ENCODE data around the gene ABAT.
"Not testable (repeated sequence)": the region's sequence is repeated elsewhere in the genome, so short reads cannot be mapped to it uniquely, and the experiment has no call there.

ABAT gene

DNA sequence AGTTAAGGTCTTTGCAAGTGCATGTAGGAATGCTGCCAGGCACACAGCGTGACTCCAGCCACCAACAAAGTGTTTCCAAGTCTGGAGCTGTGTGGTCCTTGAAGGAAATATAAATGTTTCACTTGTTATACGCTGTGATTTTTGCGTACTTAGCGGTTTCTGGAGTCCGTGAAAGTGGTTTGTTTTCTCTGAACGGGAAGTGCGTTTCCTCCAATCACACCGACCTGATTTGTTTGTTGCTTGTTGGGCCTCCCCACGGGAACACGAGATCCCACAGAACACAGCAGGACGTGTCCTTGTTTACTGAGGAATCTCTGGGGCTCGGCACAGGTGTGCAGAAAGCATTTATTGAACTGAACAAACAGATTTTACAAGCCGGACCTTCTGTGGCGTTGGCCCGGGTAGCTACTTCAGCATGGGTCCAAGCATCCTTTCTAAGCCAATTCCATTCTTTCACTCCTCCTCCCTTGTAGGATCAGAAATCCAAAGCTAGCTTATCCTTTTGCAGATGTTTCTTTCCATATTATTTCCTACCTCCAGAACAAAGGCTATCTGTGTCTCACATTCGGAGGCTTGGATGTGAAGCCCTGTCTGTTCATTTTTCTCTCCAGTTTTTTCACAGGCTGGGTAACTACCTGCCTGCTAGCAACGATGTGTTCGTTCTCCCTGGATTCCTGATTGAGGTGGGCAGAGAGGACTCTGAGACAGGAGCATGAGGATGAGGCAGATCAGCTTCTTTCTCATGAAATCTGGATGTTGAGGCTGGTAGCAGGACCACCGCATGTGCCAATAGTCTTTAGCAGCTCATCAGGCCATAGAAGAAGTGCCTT is 44.6 kb downstream of the ABAT start:
- no peak for DNase-seq

DNA sequence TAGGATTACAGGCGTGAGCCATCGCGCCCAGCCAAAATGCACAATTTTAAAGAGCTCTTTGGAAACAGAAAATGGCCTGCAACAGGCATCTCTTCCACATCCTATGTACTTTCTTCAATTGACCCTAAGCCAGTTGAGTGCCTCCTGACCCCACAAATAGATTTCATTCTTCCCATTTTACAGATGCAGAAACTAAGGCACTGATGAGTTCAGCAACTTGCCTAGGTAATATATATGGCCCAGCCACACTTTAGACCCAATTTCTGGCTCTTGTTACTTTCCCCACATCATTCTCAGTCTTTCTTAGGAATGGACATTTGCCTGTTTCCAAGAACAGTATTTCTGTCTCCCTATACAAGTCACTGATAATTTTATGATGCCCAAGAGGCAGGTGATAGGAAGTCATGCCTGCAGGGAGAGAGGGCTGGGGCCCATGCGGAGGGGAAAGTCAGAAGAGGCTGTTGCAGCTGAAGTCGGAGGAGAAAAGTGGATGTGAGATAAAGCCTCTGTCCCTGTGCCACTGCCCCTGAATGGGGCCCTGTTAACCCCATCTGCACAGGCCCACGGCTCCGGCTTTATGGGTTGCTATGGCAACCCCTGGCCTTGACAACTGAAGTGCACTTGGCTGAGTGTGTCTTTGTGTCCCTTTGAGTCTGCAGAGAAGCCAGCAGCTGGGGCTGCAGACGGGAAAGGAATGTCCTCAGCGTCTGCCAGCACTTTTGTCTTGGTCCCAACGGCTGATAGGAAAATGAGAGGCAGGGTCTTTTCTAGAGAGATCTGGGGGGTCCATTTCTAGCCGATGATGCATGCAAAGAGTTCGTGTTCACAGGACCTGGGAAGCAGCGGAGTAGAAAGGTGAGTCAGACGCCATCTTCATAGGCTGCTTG is 45.9 kb downstream of the ABAT start:
- no peak for DNase-seq

DNA sequence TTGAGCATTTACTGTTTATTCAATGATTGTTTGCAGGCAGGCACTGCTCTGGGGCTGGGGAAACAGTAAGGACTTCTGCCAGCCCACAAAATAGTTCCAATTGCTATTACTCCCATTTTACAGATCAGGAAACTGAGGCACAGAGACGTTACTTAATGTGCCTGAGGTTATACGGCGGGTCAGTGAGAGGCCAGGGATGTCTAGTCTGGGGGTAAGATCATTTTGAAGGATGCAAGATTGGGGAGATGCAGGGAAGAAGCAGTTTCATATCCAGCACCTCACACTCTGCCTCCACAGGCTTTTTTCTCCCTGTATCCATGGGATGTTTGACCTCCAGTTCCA is 46.5 kb downstream of the ABAT start:
- no peak for DNase-seq

DNA sequence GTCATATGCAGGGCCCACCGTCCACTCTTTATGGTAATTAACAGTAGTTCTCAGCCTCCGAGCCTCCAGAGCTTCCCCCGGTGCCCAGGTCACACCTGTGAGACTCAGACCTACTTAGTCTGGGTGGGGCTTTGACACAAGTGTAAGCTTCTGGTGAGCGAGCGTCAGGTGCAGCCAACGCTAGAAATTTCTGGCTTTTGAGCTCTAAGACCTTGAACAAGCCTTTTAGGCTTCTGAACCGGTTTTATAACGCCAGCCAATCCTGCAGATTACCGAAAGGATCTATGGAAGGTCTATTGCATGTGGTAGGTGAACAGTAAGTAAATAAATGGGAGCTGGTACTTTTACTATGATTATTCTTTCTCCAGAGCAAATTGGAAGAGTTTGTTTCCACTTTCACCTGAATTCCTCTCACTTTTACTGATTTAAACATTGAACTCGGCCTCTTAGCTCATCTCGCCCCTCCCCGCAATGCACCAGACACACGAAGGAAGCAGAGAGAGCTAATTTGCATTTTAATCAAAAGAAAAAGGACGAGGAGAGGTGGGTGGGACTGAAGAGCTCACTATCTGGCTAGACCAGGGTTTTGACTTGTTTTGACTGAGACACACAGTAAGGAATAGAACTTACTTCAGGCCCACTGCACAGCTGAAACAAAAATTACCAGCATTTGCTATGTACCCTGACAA is 47.1 kb downstream of the ABAT start:
- no peak for DNase-seq

DNA sequence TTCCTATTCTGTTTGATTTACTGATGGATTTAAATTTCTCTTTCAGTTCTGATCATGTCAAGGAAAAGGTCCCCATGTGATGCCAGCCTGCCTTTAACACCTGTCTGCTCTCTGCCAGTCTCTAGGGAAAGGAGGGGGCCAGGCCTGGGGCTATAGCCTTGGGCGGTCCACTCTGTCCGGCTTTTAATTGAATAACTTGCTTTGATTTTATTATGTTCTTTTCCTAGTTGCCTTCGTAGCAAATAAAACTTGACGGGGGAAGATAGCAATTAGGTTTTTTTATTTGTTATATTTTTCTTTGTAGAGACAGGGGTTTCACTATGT is 47.6 kb downstream of the ABAT start:
- no peak for DNase-seq

DNA sequence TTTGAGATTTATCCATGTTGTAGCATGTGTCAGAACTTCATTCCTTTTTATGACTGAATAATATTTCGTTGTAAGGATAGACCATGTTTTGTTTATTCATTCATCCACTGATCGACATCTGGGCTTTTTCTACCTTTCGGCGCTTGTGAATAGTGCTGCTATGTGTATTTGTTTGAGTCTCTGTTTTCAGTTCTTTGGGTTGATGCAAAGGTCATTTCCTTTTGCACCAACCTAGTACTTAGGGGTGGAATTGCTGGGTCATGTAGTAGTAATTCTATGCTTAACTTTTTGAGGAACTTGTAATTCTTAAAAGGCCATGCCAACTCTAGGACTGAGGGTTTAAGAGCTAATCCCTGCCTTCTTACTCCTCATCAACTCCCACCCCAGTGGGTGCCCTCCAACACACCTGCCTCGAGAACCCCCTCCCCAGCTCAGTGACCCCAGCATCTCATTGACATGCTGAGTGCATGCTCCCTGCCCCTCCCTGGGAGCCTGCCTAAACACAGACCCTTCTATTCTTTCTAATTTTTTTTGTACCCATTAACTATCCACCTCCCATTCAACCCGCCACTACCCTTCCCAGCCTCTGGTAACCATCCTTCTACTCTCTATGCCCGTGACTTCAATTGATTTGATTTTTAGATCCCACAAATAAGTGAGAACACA is 51.2 kb downstream of the ABAT start:
- DNase-seq = no peak

DNA sequence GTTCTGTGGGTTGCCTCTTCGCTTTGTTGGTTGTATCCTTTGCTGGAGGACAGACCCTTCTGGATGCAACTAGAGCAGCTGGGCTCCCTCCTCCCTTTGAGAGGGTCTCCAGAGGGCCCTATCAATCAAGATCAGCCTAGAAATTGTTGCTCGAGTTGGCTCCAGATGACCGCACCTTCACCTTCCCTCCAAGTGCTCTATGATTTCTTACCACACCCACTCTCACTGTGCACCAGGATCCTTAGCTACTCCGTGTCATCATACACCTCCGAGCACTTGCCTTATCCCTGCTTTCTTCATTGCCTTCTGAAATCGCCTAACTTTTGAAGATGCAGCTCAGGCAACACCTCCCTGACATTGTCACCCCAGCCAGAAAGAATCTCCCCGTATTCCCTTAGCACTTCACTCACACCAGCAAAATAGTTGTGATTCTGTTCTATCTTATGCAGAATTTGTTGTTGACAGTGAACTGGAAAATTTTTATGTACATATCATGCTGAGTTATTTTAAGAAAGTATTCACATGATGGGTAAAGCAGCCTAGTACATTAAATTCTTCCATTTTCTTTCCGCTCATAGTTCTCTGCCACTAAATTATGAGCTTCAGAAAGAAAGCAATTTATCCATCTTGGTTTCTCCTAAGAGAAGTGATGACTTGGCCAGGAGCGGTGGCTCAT is 52.9 kb downstream of the ABAT start:
- DNase-seq = no peak

DNA sequence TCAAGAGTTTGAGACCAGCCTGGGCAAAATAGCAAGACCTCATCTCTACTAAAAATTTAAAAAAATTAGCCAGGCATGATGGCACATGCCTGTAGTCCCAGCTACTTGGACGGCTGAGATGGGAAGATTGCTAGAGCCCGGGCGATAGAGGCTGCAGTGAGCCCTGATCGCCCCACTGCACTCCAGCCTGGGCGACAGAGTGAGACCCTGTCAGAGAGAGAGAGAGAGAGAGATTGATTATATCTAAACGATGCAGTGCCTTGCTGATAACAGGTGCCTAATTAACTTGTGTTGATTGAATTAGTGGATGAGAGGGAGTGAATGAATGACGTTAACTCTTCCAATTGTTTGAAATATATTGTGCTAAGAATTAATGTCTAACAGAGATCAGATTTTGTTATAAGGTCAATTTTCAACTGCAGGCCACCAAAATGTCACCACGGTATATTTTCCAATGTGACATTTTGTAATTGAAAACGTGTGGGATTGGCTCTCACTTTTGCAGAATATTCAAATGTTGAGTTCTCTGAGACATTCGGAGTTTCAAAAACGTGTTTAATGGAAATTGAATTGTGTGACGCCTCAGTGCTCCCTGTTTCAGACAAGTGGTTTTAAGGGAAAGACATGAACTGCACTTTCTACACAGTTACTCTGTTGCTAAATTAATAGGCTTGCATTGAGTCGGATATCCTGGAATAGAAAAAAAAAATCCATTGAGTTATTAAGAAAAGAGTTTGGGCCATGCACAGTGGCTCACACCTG is 53.6 kb downstream of the ABAT start:
- DNase-seq = no peak

DNA sequence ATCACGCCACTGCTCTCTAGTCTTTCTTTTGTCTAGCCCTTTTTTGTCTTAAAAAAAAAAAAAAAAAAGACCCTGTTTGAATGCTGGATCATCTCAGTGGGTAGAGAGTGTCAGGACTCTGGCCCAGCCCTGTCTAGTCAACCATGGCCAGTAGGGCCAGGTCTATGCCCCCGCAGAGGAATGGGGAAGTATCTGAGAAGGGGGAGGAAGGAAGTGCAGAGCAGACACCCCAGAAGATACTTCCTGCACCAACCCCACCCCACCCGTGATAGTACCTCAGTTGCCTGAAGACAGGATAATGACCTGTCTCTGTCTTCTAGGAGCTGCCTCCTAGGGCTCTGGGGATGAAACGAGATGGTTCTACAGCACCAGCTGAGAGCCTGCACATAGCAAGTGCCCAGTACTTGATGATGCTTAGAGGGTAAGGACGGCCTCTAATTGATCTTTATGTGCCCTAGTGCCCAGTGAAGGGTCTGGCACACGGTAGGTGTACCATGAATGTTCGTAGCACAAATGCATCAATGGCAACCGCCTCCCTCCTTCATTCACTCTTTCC is 55.4 kb downstream of the ABAT start:
- DNase-seq = no peak

DNA sequence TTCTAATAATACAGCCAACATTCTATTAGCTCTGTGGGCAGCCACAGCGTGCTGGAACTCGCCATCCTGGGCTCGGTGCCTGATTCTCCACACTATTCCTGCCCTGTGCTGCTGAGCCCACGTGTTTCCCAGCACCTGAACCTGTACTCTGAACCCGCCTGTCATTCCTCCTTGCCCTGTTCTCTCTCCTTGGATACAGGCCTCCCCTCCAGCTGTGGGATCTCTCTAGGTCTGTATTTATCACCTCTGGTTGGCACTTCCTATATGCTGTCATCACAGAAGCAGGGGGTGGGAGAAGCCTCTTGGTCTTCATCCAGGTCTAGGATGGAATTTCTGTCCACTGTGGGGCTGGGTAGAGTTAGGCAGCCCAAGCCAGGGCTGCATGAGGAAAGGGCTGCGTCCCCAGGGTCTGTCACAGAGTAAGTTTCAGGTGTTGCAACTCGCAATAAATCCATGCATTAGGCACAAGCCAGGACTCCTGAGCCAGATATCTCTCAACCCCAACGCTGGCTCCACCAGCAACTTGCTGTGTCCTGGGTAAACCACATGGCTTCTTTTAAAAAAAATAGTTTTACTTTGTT is 56.0 kb downstream of the ABAT start:
- no peak for DNase-seq

DNA sequence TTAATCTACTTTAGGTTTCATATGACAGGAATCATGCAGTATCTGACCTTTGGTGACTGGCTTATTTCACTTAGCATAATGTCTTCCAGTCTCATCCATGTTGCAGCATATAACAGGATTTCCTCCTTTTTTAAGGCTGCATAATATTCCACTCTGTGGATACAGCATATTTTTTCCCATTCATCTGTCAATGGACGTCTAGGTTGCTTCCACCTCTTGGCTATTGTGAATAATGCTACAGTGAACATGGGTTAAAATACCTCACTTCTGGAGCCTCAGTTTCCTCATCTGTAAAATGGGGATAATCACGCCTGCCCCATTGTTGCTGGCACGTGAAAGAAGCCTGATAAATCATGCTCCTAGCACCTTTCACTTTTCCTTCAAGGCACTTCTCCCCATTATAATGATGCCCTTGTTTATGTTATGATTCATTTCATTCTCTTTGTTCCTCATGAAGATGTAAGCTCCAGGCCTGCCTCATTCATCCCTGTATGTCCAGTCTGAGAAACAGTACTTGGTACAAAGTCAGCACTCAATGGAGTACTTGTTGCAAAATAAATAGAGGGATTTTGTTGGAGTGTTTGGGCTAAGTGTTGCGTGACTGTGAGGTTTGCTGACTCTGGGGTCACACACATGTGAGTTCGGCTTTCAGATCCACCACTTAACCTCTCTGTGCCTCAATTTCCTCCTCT is 59.6 kb downstream of the ABAT start:
- no peak for DNase-seq

DNA sequence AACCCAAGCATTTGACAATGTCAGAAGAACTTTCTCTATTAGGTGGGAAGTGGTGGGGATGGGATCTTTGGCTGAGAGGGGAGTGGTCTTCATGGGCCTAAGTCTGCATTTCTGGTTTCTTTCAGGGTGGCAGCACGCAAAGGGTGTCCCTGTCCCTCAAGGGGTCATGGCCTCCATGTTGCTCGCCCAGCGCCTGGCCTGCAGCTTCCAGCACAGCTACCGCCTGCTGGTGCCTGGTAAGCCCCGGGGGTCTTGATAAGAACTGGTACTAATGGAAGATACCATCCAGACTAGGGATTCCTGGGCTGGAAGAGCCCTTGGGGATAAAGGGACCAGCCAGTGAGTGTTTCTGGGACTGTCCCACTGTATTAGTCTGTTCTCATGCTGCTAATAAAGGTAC is 61.2 kb downstream of the ABAT start:
- DNase-seq = no peak

DNA sequence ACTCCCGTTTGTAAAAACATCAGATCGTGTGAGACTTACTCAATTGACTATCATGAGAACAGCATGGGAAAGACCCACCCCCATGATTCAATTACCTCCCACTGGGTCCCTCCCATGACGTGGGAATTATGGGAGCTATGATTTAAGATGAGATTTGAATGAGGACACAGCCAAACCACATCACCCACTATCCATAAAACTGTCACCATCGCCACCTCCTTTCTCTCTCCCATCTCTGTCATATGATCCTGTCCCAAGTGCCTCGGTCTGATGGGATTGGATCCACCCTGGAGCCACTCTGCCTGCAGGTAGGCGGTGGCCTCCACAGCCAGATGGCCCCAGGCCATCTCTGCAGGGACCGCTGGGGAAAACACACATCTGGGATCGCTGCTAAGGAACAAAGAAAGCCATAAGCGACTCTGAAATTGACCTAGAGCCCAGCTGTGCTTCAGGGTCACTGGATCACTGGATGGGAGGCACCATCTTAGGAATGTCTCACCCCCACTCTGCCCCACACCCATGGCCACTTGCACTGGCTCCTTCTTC is 61.8 kb downstream of the ABAT start:
- DNase-seq = no peak

DNA sequence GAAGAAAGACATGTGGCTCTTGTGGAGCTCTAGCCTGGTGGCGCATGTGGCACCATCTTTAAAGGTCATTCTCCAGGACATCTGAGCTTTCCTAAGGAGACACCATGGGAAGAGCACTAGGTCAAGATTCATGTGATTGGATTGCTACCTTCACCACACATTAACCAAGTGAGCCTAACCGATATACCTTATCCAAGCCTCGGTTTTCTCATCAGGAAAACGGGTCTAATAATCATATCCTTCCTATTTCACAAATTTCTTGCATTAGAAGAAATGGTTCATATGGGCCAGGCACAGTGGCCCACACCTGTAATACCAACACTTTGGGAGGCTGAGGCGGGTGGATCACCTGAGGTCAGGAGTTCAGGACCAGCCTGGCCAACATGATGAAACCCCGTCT is 64.7 kb downstream of the ABAT start:
- DNase-seq = no peak

DNA sequence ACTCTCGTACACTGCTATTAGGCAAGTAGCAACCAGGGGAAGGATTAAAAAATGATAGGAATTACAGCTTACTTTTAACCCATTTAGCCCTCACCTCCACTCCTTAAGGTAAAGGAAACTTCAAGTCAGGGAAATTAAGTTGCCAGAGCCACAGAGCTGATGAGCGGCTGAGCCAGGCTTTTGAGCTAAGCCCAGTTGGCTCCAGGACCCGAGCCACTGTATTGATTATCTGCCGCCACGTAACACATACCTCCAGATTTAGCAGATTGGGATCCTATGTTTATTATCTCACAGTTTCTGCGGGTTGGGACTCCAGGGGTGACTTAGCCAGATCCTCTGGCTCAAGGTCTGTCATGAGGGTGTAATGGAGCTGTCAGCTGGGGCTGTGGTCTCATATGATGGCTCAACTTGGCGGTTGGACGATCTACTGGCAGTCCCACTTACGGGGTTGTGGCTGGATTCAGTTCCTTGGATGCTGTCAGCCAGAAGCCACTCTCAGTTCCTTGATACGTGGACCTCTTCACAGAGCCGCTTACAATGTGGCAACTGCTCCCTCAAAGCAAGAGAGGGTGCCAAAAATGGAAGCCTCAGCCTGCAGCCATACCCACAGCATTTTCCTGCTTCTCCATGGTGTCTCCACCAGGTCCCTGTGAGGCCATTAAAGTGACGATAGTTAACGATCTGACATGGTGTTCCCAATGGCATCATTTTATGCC is 65.7 kb downstream of the ABAT start:
- no peak for DNase-seq

DNA sequence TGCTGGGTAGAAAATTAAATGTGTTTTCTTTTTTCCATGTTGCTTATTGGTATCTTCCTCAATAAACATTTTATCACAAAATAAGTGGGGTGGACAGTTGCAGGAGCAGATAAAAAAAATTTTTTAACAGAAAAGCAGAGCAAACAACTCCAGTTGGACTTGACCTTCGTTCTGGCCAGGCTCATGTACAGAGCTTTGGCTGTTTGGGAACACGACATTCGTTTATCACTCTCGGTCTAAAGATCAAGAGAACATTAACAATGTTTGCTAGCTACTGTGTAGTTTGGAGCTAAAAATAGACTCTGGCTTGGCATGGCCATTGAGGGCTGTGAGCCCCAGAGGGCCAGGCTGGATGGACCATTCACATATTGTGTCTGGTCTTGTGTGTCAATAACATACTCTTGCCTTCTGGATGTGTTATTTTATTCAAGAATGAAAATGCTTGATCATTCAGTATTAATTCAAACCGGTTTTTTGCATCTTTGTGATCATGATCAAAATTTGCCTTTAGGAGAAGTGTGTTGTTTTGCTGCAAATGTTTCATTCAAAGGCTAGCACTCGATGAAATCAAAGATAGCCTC is 66.4 kb downstream of the ABAT start:
- DNase-seq = no peak

DNA sequence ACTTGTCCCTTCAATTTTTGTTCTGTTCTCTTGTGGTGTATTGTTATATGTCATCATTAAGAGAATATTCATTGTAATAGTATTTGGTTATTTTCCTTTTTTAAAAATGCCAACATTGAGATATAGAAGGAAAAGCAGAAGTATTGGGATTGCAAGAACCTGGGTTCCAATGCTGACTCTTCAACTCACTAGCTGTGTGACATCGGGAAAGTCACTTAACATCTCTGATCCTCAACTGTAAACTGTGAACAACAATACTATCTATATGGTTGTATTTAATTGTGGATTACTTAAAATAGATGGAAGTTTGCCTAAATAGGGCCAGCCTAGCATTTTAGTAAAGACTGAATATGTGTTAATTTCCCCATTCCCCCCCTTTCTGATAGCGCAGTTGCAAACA is 67.2 kb downstream of the ABAT start:
- DNase-seq = no peak

DNA sequence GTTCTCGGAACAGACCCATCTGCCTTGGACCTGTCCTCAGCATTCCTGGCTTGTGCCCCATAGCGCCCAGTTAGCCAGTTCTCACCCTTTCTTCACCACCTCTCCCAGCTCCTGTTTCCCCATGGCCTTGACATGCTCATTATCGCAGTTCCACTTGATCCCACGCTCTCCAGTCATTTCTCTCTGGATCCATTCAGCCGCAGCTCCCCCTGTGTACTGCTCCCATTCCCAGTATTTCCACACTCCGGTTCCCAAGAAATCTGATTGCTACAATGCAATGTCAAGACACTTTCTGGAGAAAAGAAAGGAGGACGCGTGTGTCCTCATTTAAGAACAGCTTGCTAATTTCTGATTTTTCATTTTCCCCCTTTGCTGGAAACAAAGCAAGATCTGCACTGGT is 67.7 kb downstream of the ABAT start:
- no peak for DNase-seq

DNA sequence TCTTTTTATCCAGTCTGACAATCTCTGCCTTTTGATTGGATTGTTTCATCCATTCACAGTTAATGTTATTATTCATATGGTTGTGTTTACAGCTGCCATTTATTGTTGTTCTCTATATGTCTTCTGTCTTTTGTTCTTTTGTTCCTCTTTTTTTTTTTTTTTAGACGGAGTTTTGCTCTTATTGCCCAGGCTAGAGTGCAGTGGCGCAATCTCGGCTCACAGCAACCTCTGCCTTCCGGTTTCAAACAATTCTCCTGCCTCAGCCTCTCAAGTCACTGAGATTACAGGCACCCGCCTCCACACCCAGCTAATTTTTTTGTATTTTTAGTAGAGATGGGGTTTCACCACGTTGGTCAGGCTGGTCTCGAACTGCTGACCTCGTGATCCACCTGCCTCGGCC is 74.5 kb downstream of the ABAT start:
- not testable (repeated sequence) for DNase-seq

Measured in activated T-cell treated with anti-CD3 and anti-CD28 coated beads, Interleukin-2, amount 50 U/mL, for 1 hour (primary cell).